Upper lobe of left lung (tissue), 4 donors: ENCODE results near the gene MVP.

Experiments
- CTCF ChIP-seq, 6 experiments: fragments of 450-650 bp in 4 of 6; fragments of 200-600 bp in 2 of 6; sonication (generic) in 2 of 6; IDR thresholded peaks; one replicate each; pipeline ENCODE4 v1.5.1; 2016 to 2019; ENCODE audit warnings: antibody characterized with exemption in 6 of 6
- EP300 ChIP-seq, 4 donors: sonication (generic); formaldehyde crosslinking; IDR thresholded peaks; one replicate each; pipeline ENCODE4 v1.5.1; 2017; ENCODE audit warnings: antibody characterized with exemption in 4 of 4, control low read depth in 2 of 4
- POLR2A ChIP-seq, 4 donors: fragments of 450-650 bp; IDR thresholded peaks; one replicate each; pipeline ENCODE4 v1.5.1; 2016 to 2017; ENCODE audit warnings: antibody characterized with exemption in 4 of 4, mild to moderate bottlenecking in 2 of 4
- POLR2AphosphoS5 ChIP-seq, 2 donors: sonication (generic); formaldehyde crosslinking; IDR thresholded peaks; one replicate each; pipeline ENCODE4 v1.5.1; 2017; ENCODE audit warnings: antibody characterized with exemption in 2 of 2

DNA sequence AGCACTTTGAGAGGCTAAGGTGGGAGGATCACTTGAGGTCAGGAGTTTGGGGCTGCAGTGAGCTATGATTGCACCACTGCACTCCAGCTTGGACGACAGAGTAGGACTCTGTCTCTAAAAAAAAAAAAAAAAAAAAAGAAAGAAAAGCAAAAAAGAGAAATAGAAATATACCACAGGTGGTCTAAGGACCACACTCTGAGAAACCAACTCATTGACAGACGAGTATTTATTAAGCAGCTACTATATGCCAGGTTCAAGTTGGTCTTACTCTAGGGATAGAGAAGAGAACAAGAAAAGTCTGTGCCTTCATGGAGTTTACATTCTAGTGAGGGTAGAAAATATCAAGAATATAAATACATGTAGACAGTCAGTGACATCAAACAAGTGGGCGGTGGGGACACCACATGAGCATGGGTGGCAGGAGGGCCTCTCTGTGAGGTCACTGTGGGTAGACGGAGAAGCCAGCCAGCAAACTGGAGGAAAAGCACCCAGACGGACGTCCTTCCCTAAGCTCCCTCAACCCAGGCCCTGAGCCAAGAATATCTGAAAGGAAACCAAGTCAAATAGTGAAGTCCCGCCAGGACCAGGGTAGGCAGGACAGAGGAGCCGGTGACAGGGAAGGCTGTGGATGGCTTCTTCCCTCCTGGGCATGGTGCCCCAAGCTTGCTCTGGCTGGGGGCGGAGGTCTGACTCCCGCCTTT is 38.0 kb downstream of the MVP start:
- no peak for TF ChIP-seq CTCF (IDR thresholded peaks at IDR 0.05)
- TF ChIP-seq EP300 (IDR thresholded peaks at IDR 0.05): no peak
- no peak for TF ChIP-seq POLR2AphosphoS5 (IDR thresholded peaks at IDR 0.05)
- TF ChIP-seq POLR2A (IDR thresholded peaks at IDR 0.05): no peak
